ENCODE measurements around the gene RCL1. TPM values are rescaled to one million over a fixed set of nuclear protein-coding genes. Genes with fewer than 3 reads are reported as not detected.

The RCL1 gene
- total and polyA plus RNA-seq, 8 donors: 11.2 to 22.6 (median 18.2) TPM

GRCh38 chr9:4852419-4852818 lies 59.7 kb downstream of the RCL1 start:
- no peak overlapping the region for H3K27ac ChIP-seq
- no peak for DNase-seq
- H3K9me3 ChIP-seq: no peaks in the 10 kb centered on the region
- no peak for TF ChIP-seq CTCF (IDR thresholded peaks at IDR 0.05)
- H3K27me3 ChIP-seq: no peaks in the 10 kb centered on the region
- no peak overlapping the region for H3K4me3 ChIP-seq
- intact Hi-C loops (cut with DNase I): no loop called here
- ATAC-seq: no peak
- H3K36me3 ChIP-seq: peaks cover 0 to 44% of the 10 kb centered on the region in 2 donors
- peaks cover 3 to 12% of the 10 kb centered on the region in 2 donors for H3K4me1 ChIP-seq

- Histone ChIP-seq H3K27me3 (no peaks in the 10 kb centered on the region), H3K4me1 (peaks cover 3 to 12% of the 10 kb centered on the region in 2 donors), H3K9me3 (no peaks in the 10 kb centered on the region), H3K4me3 (no peak overlapping the region), H3K27ac (no peak overlapping the region), H3K36me3 (peaks cover 0 to 37% of the 10 kb centered on the region in 2 donors)
- TF ChIP-seq CTCF (IDR thresholded peaks at IDR 0.05): no peak
- intact Hi-C loops (cut with DNase I): no loop called here
- ATAC-seq: no peak
- no peak for DNase-seq
Observed at GRCh38 chr9:4854265-4854590, 61.5 kb downstream of the RCL1 start.

- H3K9me3 ChIP-seq: no peaks in the 10 kb centered on the region
- no peak overlapping the region for H3K27ac ChIP-seq
- H3K36me3 ChIP-seq: peaks cover 0 to 32% of the 10 kb centered on the region in 2 donors
- H3K27me3 ChIP-seq: no peaks in the 10 kb centered on the region
- no peak for TF ChIP-seq CTCF (IDR thresholded peaks at IDR 0.05)
- H3K4me3 ChIP-seq: no peak overlapping the region
- peak; percentile 87 for ATAC-seq
- intact Hi-C loops (cut with DNase I): no loop called here
- peaks cover 1 to 3% of the 10 kb centered on the region in 2 donors for H3K4me1 ChIP-seq
- peak in 1 of 4 donors; percentile 41 for DNase-seq
Observed at GRCh38 chr9:4855841-4856240, 63.1 kb downstream of the RCL1 start.

GRCh38 chr9:4857163-4857810 lies 64.5 kb downstream of the RCL1 start:
- ATAC-seq: no peak
- no peak overlapping the region for H3K4me3 ChIP-seq
- DNase-seq: no peak
- intact Hi-C loops (cut with DNase I): no loop called here
- H3K27me3 ChIP-seq: no peaks in the 10 kb centered on the region
- no peak overlapping the region for H3K27ac ChIP-seq
- peaks cover 0 to 28% of the 10 kb centered on the region in 2 donors for H3K36me3 ChIP-seq
- no peak for TF ChIP-seq CTCF (IDR thresholded peaks at IDR 0.05)
- peaks cover 0 to 3% of the 10 kb centered on the region in 2 donors for H3K4me1 ChIP-seq
- no peaks in the 10 kb centered on the region for H3K9me3 ChIP-seq

GRCh38 chr9:4859035-4859434 lies 66.3 kb downstream of the RCL1 start:
- peaks cover 0 to 3% of the 10 kb centered on the region in 2 donors for H3K4me1 ChIP-seq
- no peak for TF ChIP-seq CTCF (IDR thresholded peaks at IDR 0.05)
- no peak overlapping the region for H3K27ac ChIP-seq
- no peak for ATAC-seq
- peaks cover 0 to 12% of the 10 kb centered on the region in 2 donors for H3K36me3 ChIP-seq
- intact Hi-C loops (cut with DNase I): no loop called here
- no peak overlapping the region for H3K4me3 ChIP-seq
- no peaks in the 10 kb centered on the region for H3K9me3 ChIP-seq
- no peaks in the 10 kb centered on the region for H3K27me3 ChIP-seq
- no peak for DNase-seq
